IPS-15b (cell line): ENCODE measurements around the gene FBXL14.

ENCODE experiments used
- H3K27me3 ChIP-seq: one replicate; pipeline ENCODE4 v1.6.1; 2013; ENCODE audit warnings: low read length; ENCODE audit not compliant: control insufficient read depth, insufficient read depth
- H3K36me3 ChIP-seq: one replicate; pipeline ENCODE4 v1.6.1; 2013; ENCODE audit warnings: low read length; ENCODE audit not compliant: control insufficient read depth, insufficient read depth
- H3K4me1 ChIP-seq: one replicate; pipeline ENCODE4 v1.6.1; 2013; ENCODE audit warnings: mild to moderate bottlenecking, low read length; ENCODE audit not compliant: control insufficient read depth, insufficient read depth
- H3K4me3 ChIP-seq: one replicate; pipeline ENCODE4 v1.5.1; 2013; ENCODE audit warnings: low read depth, low read length
- H3K9ac ChIP-seq: one replicate; pipeline ENCODE4 v1.6.1; 2013; ENCODE audit warnings: low read depth, mild to moderate bottlenecking, low read length
- H3K9me3 ChIP-seq: one replicate; pipeline ENCODE4 v1.6.1; 2013; ENCODE audit warnings: mild to moderate bottlenecking, low read length; ENCODE audit not compliant: control insufficient read depth, insufficient read depth

FBXL14 gene

GRCh38 chr12:1553987-1554982 lies 40.1 kb downstream of the FBXL14 start:
- no peaks in the 10 kb centered on the region for H3K36me3 ChIP-seq
- no peak overlapping the region for H3K9ac ChIP-seq
- H3K27me3 ChIP-seq = no peaks in the 10 kb centered on the region
- no peaks in the 10 kb centered on the region for H3K4me1 ChIP-seq
- H3K4me3 ChIP-seq = no peak overlapping the region
- no peaks in the 10 kb centered on the region for H3K9me3 ChIP-seq

DNA sequence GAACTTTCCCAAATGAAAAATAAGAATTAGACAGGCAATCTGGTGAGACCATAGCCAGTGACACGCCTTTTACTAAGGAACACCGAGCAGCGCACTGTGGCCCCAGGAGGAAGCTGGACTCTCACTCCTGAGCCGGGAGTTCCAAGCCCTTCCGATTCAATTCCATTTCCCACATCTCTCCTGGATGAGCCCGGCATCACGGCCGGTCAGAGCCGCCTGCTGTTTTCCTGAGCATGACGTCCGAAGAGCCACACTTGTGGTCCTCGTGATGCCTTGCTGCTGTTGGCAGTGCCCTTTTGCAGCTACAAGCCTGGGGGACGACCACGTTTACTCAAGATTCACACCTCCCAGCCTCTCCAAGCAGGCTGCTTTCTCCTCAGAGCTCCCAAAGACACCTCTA lies 40.8 kb downstream of the FBXL14 start:
- H3K9ac ChIP-seq = no peak overlapping the region

GRCh38 chr12:1552911-1553491 lies 41.4 kb downstream of the FBXL14 start:
- H3K4me3 ChIP-seq = no peak overlapping the region

More for the DNA sequence above, 40.8 kb downstream of the FBXL14 start:
- no peaks in the 10 kb centered on the region for H3K27me3 ChIP-seq
- no peaks in the 10 kb centered on the region for H3K4me1 ChIP-seq
- no peaks in the 10 kb centered on the region for H3K36me3 ChIP-seq
- H3K9me3 ChIP-seq = no peaks in the 10 kb centered on the region
- no peak overlapping the region for H3K4me3 ChIP-seq

GRCh38 chr12:1552171-1552570 lies 42.2 kb downstream of the FBXL14 start:
- no peak overlapping the region for H3K9ac ChIP-seq
- H3K4me1 ChIP-seq = no peaks in the 10 kb centered on the region
- H3K9me3 ChIP-seq = no peaks in the 10 kb centered on the region
- no peak overlapping the region for H3K4me3 ChIP-seq
- no peaks in the 10 kb centered on the region for H3K36me3 ChIP-seq
- H3K27me3 ChIP-seq = no peaks in the 10 kb centered on the region

More at GRCh38 chr12:1552911-1553491, 41.4 kb downstream of the FBXL14 start:
- Histone ChIP-seq H3K4me1 (no peaks in the 10 kb centered on the region), H3K9me3 (no peaks in the 10 kb centered on the region), H3K27me3 (no peaks in the 10 kb centered on the region), H3K36me3 (no peaks in the 10 kb centered on the region), H3K9ac (no peak overlapping the region)

DNA sequence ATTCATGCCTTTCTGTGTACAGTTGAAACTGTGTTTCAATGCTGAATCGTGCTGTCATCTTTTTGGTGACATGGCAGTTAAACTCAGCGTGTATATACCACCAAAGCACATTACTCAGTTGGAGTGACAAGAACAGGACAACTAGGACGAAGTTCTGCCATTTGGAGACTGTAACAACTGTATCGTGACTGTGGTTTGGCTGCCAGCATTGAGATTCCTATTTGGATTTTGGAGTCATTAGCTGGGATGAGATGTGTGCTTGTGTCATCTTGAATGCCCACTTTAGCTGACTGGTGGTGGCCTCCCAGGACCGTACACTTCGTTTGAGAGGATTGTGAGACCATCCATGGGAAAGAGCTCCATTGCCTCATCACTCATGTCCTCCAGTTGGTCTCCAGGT lies 42.9 kb downstream of the FBXL14 start:
- no peak overlapping the region for H3K9ac ChIP-seq
- no peaks in the 10 kb centered on the region for H3K36me3 ChIP-seq
- no peaks in the 10 kb centered on the region for H3K4me1 ChIP-seq
- H3K27me3 ChIP-seq = no peaks in the 10 kb centered on the region
- no peak overlapping the region for H3K4me3 ChIP-seq
- H3K9me3 ChIP-seq = no peaks in the 10 kb centered on the region

DNA sequence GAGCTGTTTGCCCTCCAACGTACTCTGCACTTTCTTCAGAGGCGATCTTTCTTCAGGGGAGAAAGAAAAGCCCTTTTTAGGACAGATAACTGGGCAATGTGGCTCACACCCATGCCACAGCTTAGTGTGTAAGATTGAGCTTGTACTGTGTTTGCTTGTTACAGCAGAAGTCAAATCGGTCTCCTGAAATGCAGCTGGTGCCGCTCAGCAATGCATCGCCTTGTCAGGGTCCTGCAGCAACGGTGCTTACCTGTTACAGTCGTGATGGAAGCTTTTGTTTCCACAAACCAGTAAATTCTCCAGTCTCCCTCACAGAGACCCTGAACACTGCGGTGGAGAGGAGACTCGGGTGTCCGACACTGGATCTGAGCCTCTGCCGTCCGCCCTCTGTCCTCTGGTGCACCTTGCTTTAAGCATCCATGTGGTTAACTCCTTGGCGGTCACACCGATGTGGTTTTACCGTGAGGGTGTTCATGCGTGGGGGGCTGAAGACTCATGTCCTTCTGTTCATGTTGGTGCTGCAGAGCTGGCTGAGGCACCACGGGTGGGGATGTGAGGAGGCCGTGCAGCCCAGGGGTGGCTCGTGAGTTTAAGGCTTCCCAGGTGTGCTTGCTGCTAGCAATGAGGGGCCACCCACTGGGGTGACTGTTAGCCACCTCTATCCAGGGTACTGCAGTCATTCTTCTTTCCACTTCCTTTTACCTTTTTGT lies 47.3 kb downstream of the FBXL14 start:
- H3K4me3 ChIP-seq = no peak overlapping the region
- H3K4me1 ChIP-seq = no peaks in the 10 kb centered on the region
- no peaks in the 10 kb centered on the region for H3K27me3 ChIP-seq
- no peak overlapping the region for H3K9ac ChIP-seq
- no peaks in the 10 kb centered on the region for H3K9me3 ChIP-seq
- H3K36me3 ChIP-seq = no peaks in the 10 kb centered on the region

GRCh38 chr12:1544996-1545700 lies 49.2 kb downstream of the FBXL14 start:
- Histone ChIP-seq H3K36me3 (no peaks in the 10 kb centered on the region), H3K4me3 (no peak overlapping the region), H3K27me3 (no peaks in the 10 kb centered on the region), H3K9me3 (no peaks in the 10 kb centered on the region), H3K4me1 (no peaks in the 10 kb centered on the region), H3K9ac (no peak overlapping the region)

DNA sequence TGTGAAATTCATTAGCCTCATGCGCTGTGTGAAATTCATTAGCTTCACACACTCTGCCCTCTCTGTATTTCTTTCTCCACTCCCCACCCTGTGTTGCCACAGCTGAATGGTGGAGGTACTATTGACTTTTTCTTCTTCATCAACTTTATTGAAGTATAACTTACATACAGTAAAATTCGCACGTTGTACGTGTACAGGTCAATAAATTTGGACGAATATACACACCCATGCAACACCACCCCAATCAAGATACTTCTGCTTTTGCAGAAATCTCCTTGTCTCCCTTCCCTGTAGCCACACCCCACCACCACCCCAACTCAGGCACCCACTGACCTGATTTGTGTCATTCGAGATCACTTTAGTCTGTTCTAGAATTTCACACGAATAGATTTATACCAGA lies 51.8 kb downstream of the FBXL14 start:
- no peaks in the 10 kb centered on the region for H3K9me3 ChIP-seq
- H3K36me3 ChIP-seq = no peaks in the 10 kb centered on the region
- H3K4me3 ChIP-seq = no peak overlapping the region
- H3K27me3 ChIP-seq = no peaks in the 10 kb centered on the region
- no peaks in the 10 kb centered on the region for H3K4me1 ChIP-seq
- H3K9ac ChIP-seq = no peak overlapping the region

DNA sequence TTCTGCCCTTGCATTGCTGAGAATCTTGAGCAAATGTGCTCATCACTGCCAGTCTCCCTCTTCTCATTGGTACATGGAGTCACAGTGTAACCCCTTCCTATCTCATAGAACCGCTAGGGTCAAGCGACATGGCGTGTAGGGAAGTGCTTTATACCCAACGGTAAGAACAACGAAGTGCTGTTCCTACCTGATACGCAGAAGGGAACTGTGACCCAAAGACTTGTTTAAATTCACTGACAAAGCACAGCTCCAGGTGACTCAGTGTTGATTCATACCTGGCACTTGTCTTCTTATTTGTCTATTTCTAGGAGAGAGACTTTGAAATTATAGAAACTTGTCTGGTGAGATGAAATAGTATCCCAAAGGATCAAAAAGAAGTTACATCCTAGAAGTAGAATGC lies 53.7 kb downstream of the FBXL14 start:
- Histone ChIP-seq H3K4me3 (no peak overlapping the region), H3K9me3 (no peaks in the 10 kb centered on the region), H3K4me1 (no peaks in the 10 kb centered on the region), H3K9ac (no peak overlapping the region), H3K36me3 (no peaks in the 10 kb centered on the region), H3K27me3 (peaks cover 2% of the 10 kb centered on the region)

DNA sequence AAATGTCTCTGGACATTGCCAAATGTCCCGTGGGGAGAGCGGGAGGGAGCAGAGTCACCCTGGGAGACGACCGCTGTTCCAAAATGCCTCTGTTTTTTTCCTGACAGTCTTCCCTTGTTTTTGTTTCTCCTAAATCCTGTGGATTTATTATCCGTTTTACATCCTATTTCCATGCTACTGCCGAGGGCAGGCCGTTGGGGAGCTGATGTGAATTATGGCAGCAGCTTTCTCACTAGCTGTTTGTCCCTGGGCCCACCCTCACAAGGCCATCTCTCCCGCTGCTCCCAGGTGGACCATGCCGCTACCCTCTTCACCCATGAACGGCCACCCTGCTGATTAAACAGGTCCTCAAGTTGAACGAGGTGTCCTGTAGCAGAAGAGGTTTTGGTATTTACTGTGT lies 55.2 kb downstream of the FBXL14 start:
- H3K9me3 ChIP-seq = no peaks in the 10 kb centered on the region
- peaks cover 3% of the 10 kb centered on the region for H3K27me3 ChIP-seq
- H3K36me3 ChIP-seq = no peaks in the 10 kb centered on the region
- H3K4me1 ChIP-seq = no peaks in the 10 kb centered on the region
- no peak overlapping the region for H3K9ac ChIP-seq
- no peak overlapping the region for H3K4me3 ChIP-seq

GRCh38 chr12:1536817-1537216 lies 57.6 kb downstream of the FBXL14 start:
- no peaks in the 10 kb centered on the region for H3K9me3 ChIP-seq
- no peaks in the 10 kb centered on the region for H3K36me3 ChIP-seq
- H3K9ac ChIP-seq = no peak overlapping the region
- H3K27me3 ChIP-seq = peaks cover 26% of the 10 kb centered on the region
- H3K4me3 ChIP-seq = no peak overlapping the region
- H3K4me1 ChIP-seq = no peaks in the 10 kb centered on the region
